GM21390 (cell line): ENCODE results near the gene CORO2B.

ENCODE experiments used
- ATAC-seq: cut with Tn5 transposase; IDR thresholded peaks from one replicate; pipeline ENCODE4 v1.9.1; 2021; ENCODE audit not compliant: unreplicated experiment

CORO2B gene

DNA sequence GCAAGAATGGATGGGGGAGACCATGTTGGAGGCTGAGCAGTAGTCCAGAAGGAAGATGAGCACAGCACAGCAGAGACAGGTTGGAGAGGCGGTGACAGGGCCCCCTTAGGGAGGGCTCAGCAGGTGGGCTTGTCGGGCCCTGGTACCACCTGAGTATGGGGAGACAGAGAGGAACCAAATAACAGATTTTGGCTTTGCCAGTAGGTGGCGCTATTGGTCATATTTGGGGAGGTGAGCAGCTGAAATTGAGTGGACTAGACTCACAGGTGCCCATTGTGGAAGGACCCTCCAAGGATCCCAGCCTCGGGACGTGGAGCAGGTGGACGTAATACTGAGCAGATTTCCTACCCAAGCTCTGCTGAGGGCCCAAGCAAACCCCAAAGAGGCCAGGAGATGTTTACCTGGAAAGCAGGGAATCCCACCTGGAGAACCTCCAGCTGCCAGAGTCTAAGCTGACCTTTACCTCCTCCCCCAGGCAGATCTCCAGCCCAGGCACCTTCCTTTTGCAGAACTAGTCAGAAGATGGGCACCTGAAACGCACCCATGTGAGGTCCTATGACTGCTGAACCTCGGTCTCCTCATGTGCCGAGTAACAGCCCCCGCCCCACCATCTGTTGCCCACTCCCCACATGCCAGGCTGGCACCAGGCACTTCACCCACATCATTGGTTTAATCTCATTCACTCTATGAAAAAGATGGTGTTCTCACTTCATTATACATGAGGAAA lies 24.6 kb upstream of the CORO2B start:
- no peak for ATAC-seq

DNA sequence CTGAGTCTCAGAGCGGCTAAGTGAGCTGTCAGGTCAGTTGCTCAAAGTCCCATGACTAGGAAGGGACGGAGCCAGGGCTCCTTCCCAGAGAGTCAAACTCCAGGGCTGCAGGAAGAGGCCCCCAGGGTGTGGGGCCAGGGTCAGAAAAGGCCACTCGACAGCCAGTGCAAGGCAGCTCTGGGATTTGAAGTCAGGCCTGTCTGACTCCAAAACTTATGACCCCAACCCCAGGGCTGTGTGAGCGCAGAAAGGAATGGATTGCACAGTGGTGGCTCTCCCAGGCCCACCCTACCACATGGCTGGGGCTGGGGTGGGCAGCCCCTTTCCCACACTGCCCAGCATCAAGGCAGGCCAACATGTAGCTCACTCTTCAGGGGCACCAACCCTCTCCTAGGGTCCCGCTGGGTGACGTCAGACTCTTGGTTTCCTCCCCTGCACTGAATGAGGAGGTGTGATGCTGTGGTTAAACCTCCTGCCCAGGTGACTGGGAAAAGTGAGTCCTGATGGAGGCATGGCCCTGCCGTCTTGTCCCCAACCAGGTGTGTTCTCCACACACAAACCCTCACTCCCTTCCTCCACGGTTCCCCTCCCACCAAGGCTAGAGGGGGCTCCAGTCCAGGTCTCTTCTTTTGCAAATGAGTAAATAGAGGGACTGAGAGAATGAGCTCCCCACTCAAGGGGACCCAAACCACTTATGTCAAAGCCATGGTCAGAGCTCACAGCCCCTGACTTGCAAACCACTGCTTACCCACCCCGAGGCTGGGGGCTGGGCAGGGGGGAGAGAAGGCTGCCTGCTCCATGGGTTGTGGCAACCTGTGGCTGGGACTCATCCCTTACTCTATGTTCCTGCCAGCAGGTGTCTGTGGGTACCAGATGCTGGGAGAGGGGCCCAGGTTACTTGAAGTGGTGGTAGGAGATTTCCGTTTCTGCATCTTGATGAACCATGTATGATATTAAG lies 23.8 kb upstream of the CORO2B start:
- no peak for ATAC-seq

DNA sequence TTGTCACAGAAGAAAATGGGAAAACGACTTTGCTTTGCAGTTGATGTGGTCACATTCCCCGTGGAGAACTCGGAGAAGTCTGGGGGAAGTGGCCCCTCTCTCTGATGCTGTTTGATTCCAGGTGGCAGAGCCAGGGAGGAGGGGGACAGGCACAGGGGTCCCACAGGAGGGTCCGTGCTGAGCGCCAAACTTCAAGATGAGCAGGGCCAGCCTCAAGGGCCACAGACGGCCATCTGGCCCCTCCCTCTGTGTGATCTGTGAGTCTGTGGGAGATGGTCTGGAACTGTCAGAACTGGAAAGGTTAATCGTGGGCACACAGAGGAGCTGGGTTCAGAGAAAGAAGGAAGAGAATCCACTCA lies 23.1 kb upstream of the CORO2B start:
- ATAC-seq: no peak

DNA sequence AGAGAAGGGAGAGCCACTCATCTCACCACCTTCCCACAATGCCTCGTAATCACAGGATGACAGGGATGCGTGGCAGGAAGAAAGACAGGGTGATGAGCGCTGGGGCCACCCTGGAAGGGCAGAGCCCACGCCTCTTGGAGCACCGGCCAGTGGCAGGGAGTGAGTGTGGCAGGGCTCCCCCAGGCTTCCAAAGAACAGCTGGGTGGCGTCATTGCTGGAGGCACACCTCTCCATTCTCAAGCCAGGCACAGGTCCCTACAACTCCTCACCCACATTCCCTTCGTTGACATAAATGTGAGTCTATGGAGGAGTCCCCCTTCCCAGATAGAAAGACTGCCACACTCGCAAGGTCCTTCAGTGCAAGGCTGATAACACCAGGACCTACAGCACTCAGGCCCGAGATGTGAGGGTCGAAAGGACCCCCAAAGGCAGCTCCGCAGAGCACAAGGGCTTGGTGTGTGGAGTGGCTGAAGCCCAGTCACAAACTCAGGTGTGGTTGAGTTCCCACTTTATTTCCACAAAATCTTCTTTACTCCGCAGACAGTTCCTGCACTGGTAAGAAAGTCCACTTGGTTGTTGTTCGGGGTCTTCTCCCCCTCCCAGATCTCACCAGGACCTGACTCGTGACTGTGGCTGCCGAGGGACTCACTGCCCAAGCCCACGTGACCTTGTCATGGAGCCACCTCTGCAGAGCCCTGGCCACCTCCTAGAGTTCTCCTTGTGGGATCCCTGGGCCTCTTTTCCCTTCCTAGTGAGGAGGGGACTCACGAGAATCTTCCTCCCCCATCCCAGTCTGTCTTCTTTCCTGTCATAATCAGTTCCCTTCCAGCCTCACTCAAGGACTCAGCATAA lies 22.4 kb upstream of the CORO2B start:
- ATAC-seq: no peak

DNA sequence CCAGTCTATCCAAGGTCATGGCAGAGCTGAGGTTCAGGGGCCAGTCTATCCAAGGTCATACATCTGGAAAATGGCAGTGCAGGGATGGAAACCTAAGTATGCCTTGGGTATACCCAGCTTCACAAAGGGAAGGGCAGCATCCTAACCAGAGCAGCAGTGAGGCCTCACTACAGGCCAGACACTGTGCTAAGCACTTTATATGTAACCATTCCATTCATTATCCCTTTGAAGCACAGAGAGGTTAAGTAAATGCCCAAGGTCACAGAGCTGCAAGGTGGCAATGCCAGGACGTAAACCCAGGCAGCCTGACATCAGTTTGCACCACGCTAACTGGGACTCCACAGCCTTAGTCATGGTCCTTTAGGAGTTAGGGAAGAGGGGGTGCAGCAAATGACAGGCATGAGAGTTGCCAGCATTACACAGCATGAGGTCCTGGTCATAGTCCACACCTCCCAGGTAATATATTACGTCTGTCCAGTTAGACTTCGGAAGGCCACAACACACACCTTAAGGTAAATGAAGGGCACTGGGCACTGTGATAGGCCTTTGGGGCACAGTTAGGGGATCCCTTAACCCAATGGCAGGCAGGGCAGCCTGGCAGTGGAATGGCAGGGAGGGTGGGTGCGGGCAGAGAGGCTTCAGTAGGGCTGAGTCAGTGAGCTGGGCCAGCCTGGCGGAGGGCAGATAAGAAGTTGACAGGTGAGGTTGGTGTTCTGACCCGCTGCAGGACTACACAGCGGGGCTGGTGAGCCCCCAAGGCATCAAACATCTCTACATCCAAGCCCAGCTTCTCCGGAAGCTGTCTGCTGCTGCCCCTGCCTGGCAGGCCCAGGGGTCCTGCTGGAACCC lies 21.1 kb upstream of the CORO2B start:
- ATAC-seq: no peak

DNA sequence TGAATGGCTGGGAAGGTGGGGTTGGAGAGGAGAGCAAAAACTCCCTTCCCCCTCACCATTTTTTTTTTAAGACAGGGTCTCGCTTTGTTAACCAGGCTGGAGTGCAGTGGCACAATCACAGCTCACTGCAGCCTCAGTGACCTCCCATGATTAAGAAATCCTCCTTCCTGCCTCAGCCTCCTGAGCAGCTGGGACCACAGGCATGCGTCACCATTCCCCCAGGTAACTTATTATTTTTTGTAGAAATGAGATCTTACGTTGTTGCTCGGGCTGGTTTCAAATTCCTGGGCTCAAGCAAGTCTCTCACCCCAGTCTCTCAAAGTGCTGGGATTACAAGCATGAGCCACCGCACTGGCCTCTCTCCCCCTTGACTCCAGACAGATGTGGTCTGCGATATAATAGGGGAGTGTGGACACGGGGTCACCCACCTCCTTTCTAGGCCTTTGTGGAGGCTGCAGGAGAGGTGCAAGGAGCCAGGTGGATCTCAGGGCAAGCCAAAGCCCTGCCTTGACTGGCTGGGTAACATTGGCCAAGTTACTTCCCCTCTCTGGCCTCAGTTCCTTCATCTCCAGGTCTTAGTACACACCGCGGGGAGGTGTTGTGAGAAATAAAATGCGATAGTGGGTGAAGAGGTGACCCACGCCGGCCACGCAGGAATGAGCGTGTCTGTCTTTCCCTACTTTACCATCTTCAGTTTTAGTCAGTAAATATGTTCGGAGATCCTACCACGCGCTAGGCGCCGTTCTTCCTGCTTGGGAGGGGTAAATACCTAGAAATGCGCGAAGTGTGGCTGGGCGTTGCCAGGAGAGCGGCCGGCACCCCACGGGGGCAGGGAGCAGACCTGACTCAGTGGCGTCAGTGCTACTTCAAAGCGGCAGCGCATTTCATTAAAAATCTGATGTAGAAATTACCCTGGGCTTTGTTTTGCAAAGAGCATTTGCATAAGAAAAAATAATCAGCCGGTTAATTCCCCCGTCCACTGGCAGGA lies 20.2 kb upstream of the CORO2B start:
- no peak for ATAC-seq

DNA sequence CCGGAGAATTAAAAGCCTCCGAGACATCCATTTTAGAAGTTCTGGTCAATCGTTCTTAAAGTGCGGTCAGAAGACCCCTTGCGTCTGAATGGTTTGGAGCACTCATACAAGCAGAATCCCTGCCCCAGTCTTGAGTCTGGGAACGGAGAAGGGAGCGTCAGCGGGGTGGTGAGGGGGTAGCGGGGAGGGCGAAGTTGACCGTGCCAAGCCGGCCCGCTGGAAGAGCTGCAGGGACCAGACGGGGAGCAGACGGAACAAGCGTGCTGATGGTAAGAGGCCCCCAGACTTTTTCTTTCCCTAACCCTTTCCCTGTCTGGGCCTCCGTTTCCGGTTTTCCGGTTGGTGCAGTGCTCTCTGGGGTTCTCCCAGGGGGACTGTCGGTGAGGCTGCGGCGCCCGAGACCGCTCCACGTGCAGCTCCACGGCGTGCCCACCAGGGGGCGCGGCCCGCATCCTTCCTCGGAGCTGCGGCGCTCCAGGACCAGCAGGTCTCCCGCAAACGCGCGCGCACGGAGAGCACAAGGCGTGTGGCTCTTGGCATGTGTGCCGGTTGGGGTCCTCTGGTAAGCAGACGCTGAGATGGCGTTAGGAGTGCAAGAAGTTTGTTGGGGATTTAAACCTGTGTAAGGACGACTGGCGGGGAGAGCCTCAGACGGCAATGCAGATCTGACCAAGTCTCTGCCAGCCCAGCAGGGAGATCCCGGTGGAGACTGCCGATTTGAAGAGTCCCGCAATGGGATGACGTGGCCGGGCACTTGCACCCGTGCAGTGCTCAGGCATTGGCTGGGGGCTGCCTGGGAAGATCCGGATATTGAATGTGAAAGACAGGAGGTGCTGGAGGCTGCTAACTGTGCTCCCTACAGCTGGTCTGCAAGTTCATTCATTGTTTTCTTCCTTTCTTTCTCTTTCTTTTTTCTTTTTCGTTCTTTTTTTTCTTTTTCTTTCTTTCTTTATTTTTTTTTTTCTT lies 19.2 kb upstream of the CORO2B start:
- ATAC-seq: peak; percentile 69

DNA sequence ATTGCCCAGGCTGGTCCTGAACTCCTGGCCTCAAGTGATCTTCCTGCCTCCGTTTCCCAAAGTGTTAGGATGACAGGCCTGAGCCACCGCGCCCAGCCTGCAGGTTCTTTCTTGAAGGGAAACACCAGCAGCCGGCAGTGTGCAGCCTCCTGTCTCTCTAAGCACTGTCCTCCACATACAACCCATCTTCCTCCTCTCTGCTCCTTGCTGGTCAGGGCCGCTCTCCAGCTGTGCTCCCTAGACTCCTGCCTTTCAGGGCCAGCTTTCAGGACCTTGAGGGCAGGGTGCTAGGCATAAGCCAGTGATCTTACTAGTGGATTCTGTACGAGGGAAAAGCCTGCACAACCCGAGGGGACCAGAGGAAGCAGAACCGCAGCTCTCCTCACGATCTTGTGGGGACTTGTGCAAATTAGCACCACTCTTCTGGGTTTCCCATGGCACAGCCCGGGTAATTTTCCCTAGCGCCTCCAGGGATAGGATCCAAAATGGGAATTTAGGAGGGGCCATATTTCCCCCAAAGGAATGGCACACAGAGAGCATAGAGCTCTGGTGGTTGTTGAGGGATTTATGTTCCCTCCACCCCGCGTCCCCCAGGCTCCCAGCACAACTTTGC lies 18.2 kb upstream of the CORO2B start:
- ATAC-seq: no peak

DNA sequence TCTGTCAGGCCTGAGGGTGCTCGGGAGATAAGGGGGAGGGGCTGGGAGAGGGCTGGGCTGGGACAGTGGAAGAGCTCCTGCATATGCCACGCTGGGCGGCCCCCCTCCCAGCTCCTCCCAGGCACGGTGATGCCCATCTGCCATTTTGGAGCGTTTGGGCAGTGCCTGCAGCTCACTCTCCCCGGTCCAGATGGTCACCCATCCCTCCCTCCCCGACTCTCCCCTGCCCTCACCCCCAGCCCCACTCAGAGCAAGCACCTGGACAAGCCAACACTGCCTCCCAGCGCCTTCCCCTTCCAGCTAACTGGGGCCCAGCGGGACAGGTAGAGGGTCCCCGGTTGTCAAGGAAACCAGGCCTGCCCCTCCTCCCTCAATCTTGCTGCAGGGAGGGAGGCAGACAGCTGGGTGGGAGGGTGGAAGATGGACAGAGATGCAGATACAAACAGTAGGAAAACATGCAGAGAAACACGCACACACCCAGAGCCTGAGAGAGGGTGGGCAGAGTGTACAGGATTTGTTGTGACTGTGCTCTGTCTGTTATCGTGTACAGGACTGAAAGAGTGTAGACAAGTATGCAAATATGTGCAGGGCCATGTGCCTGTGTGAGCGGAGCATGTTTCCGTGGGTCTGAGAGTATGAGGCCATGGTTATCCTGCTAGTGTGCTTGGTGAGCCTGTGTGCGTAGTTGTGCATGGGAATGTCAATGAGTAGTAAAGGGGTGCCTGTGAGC lies 17.5 kb upstream of the CORO2B start:
- no peak for ATAC-seq

DNA sequence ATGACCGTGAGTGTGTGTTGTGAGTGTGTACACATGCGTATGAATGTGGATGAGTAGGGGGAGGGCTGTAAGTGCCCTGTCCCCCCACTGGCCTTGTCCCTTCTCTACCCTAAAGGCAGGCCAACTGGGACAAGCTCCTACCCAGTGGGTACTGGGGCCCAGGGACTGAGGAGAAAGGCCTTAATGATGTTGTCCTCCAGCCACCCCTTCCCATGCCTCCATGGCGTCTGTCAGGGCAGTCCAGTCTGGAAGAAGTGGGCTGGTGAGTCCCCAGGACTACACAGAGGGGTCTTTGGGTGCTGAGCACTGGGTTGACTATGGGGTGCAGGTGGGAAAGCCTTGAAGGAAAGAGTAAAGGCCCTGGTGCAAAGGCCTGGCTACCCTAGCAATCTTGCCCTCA lies 16.9 kb upstream of the CORO2B start:
- ATAC-seq: no peak

DNA sequence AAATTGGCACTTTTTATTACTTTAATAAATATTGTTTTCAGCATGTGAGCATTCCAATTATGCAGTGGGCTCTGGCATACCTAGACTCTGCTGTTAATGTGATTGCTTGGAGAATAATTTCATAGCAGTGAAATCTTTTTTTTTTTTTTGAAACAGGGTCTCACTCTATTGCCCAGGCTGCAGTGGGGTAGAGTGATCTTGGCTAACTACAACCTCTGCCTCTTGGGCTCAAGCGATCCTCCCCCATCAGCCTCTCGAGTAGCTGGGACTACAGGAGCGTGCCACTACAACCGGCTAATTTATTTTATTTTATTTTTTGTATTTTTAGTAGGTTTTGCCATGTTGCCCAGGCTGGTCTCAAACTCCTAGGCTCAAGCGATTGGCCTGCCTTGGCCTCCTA lies 14.6 kb upstream of the CORO2B start:
- ATAC-seq: no peak

DNA sequence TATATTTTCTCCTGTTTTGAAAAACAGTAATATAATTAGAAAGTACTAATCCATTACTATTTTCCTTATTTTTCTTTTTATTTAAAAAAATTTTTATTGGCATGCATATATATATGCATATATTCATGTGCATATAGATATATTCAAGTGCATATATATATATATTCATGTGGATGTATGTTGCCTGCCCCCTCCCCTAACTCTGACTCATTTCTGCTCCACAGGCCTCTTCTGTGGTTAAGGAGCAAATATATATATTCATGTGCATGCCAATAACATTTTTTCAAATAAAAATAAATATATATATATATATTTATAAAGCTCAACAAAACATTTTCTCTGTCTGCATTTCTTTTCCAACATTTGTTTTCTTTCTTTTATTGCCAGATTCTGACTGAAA lies 13.6 kb upstream of the CORO2B start:
- no peak for ATAC-seq

DNA sequence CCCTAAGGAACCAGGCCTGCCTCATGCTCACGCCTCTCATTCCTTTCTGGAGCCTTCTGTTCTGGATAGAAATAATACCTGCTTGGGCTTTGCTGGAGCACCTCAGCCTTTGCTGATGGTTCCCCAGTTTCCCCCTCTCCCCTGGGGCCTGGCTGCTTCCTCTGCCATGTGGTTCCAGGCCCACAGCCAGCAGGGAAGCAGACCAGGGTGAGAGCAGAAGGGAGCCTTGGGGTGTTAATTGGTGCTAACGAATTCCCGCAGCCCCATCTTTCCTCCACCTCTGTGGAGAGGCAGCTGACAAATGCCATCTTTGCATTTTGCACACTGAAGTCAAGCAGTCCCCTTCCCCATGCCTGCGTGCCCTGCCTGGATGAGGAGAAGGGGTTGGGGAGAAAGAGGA lies 13.1 kb upstream of the CORO2B start:
- ATAC-seq: no peak

DNA sequence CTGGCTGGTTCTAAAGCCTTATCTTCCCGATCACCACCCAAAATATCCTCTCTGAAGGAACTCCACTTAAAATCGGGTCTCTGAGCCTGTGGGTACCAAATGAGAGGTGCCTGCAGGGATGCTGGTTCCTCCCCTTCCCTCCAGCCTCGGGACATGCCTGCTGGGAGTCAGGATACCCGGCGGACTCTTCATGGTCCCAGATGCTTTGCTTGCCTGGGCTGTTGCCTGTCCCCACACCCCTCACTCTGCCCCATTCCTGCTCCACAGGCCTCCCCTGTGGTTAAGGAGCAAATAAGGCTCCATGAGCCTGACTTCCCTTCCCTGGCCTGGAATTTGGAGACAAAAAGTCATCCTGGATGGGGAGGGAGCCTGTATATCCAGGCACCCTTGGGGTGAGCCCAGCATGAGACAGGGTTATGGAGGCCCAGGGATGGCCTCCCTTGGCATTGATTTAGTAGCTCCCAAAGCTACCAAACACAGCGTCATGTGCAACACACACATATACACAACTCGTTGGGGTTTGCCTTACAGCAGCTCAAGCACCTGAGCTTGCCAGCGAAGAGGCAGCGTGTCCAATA lies 12.3 kb upstream of the CORO2B start:
- ATAC-seq: no peak

DNA sequence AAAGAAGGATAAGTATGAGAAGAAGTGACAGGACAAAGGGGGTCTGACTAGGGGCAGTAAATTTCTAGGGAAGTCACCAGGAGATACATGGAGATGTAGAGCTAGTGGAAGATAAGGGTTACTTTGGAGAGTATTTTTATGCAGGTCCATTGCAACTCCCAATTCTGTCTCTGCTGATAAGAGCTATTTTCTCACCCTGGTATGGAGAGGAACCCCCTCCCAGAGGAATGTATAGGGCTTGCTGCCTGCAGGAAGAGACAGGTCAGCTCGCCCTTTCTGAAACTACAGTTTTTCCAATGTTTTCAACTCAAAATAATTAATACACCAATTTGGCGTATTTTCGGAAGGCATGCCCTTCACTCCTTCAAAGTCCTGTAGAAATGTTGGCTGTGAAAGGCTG lies 11.4 kb upstream of the CORO2B start:
- ATAC-seq: no peak

DNA sequence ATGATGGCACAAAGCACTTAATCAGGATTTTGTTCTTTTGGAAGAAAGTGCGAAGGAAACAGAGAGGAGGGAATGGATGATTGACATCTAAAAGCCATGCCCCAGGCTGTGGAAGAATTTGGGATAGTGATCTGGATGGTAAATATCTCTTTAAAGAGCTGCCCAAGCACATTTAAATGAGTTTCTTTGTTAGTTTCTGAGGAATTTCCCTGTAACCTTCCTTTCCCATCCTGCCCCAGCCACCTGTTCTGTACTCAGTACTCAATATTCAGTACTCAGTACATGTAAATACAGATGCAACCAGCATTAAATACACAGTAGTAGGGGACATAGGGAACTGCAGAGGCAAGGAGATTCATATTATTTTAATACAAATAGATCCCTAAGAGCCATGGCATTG lies 7.8 kb upstream of the CORO2B start:
- ATAC-seq: no peak

DNA sequence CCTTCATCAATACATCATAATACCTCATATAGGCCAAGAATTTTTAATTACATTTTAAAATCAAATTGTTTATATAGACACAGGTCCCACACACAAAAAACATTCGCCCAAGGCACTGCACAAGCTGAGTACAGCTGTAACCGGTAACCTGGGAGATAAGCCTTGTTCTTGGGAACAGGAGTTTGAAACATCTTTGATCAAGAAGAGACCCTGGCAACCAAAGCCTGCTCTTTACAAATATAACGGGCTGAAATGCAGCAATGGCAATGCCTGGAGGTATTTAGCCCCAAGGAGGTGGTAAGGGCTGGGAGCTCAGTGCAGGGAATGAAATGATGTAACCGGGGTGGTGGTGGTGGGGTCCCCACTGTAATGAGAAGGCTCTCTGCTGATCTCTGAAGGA lies 7.2 kb upstream of the CORO2B start:
- no peak for ATAC-seq
